Osteoblast (primary cell): ENCODE data around the gene OR52E2. TPM values are rescaled to one million over a fixed set of nuclear protein-coding genes. Genes with fewer than 3 reads are reported as not detected.
"Not testable (repeated sequence)": the region's sequence is repeated elsewhere in the genome, so short reads cannot be mapped to it uniquely, and the experiment has no call there.

Source experiments
- DNase-seq: peaks from one replicate; pipeline ENCODE4 v3.0.0; 2011; ENCODE audit warnings: low spot score, mixed read lengths; ENCODE audit not compliant: insufficient read length; ENCODE audit errors: missing footprints
- H2AFZ ChIP-seq: 2 replicates; pipeline ENCODE4 v1.6.0; 2011; ENCODE audit warnings: mild to moderate bottlenecking, low read length
- H3K27ac ChIP-seq: 2 replicates; pipeline ENCODE4 v1.5.1; 2011; ENCODE audit warnings: mild to moderate bottlenecking, low read depth, low read length, moderate library complexity
- H3K27me3 ChIP-seq: 2 replicates; pipeline ENCODE4 v1.6.0; 2012; ENCODE audit warnings: mild to moderate bottlenecking, control low read depth, inconsistent platforms, low read length, moderate library complexity; ENCODE audit not compliant: insufficient read depth
- H3K36me3 ChIP-seq: 2 replicates; pipeline ENCODE4 v1.5.1; 2011; ENCODE audit warnings: mild to moderate bottlenecking, low read length, control low read depth, moderate library complexity; ENCODE audit not compliant: insufficient read depth
- H3K4me1 ChIP-seq: 2 replicates; pipeline ENCODE4 v1.5.1; 2011; ENCODE audit warnings: mild to moderate bottlenecking, low read length, control low read depth, moderate library complexity; ENCODE audit not compliant: insufficient read depth
- H3K4me2 ChIP-seq: 2 replicates; pipeline ENCODE4 v1.6.0; 2011; ENCODE audit warnings: mild to moderate bottlenecking, low read length; ENCODE audit not compliant: insufficient read depth
- H3K4me3 ChIP-seq: fragments of 200-600 bp; sonication (generic); 3 replicates; pipeline ENCODE4 v1.5.1; 2012; ENCODE audit warnings: mild to moderate bottlenecking, low read length, inconsistent platforms; ENCODE audit not compliant: insufficient read depth
- H3K79me2 ChIP-seq: 2 replicates; pipeline ENCODE4 v1.6.0; 2012; ENCODE audit warnings: mild to moderate bottlenecking, low read length, control low read depth, inconsistent platforms; ENCODE audit not compliant: insufficient read depth
- H3K9me3 ChIP-seq: 2 replicates; pipeline ENCODE4 v1.5.1; 2011; ENCODE audit warnings: low read depth, low read length, control low read depth
- H4K20me1 ChIP-seq: 2 replicates; pipeline ENCODE4 v1.6.0; 2012; ENCODE audit warnings: mild to moderate bottlenecking, low read length, control low read depth; ENCODE audit not compliant: insufficient read depth
- total RNA-seq: library from RNA; depleted of rRNA; stranded (reverse); fragments of >200 nt; gene quantifications from 2 replicates; pipeline ENCODE4 v1.2.3, GENCODE V29; 2012
- TF ChIP-seq, protein P1 (sequence below): IDR thresholded peaks from 2 replicates; pipeline ENCODE4 v1.5.1; 2011; ENCODE audit warnings: mild to moderate bottlenecking, low read depth, low read length, moderate library complexity; ENCODE audit errors: extremely low read depth

Gene OR52E2
- total RNA-seq, 1 donor, result not detected

DNA sequence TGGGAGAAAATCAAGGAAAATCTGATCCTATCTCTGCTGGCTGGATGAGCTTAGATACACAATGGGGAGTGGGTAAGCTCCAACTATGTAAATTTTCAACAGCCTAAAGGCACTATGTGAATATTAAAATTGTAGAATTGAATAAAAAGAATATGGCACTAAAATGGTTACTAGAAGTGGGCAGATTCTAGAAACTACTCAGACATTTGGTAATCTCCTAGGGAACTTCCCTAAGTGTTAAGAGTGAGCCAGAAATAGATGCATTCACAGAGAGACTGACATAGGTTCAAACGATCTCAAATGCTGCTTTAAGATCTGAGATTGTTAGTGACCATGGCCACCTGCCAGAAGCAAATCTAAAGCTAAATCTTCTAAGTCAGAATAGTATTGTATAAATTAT lies 5.6 kb upstream of the OR52E2 start:
- TF ChIP-seq, protein P1, sequence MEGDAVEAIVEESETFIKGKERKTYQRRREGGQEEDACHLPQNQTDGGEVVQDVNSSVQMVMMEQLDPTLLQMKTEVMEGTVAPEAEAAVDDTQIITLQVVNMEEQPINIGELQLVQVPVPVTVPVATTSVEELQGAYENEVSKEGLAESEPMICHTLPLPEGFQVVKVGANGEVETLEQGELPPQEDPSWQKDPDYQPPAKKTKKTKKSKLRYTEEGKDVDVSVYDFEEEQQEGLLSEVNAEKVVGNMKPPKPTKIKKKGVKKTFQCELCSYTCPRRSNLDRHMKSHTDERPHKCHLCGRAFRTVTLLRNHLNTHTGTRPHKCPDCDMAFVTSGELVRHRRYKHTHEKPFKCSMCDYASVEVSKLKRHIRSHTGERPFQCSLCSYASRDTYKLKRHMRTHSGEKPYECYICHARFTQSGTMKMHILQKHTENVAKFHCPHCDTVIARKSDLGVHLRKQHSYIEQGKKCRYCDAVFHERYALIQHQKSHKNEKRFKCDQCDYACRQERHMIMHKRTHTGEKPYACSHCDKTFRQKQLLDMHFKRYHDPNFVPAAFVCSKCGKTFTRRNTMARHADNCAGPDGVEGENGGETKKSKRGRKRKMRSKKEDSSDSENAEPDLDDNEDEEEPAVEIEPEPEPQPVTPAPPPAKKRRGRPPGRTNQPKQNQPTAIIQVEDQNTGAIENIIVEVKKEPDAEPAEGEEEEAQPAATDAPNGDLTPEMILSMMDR, result no peak
- Histone ChIP-seq H3K4me3 (no peak overlapping the region), H3K79me2 (no peaks in the 10 kb centered on the region), H4K20me1 (no peaks in the 10 kb centered on the region), H3K4me1 (no peaks in the 10 kb centered on the region), H3K36me3 (no peaks in the 10 kb centered on the region), H3K9me3 (no peaks in the 10 kb centered on the region), H3K27ac (no peak overlapping the region), H2AFZ (no peak overlapping the region), H3K4me2 (no peak overlapping the region), H3K27me3 (no peaks in the 10 kb centered on the region)
- no peak for DNase-seq

DNA sequence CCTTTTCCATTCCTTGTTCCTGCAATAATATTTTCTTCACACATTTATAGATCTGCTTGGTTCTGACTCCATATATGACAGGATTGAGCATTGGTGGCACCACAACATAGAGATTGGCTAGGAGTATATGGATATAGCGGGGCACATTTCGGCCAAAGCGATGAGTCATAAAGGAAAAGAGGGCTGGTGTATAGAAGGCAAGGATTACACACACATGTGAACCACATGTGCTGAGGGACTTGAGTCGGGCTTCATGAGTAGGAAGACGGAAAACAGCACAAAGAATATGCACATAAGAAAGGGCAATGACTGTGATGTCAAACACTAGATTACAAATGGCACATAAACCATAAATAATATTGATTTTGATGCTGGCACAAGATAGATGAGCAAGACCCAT lies 748 bp downstream of the OR52E2 start:
- H3K4me2 ChIP-seq, H4K20me1 ChIP-seq, H3K4me3 ChIP-seq, H3K9me3 ChIP-seq, H3K27me3 ChIP-seq, H3K36me3 ChIP-seq, DNase-seq, H3K27ac ChIP-seq, H3K79me2 ChIP-seq, H2AFZ ChIP-seq, H3K4me1 ChIP-seq: not testable (repeated sequence)

DNA sequence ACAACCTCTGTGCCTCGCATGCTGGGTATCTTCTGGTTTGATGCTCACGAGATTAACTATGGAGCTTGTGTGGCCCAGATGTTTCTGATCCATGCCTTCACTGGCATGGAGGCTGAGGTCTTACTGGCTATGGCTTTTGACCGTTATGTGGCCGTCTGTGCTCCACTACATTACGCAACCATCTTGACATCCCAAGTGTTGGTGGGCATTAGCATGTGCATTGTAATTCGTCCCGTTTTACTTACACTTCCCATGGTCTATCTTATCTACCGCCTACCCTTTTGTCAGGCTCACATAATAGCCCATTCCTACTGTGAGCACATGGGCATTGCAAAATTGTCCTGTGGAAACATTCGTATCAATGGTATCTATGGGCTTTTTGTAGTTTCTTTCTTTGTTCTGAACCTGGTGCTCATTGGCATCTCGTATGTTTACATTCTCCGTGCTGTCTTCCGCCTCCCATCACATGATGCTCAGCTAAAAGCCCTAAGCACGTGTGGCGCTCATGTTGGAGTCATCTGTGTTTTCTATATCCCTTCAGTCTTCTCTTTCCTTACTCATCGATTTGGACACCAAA lies 12.6 kb downstream of the OR52E2 start:
- H3K4me3 ChIP-seq, result no peak overlapping the region
- no peaks in the 10 kb centered on the region for H3K4me1 ChIP-seq
- H3K4me2 ChIP-seq, result no peak overlapping the region
- no peaks in the 10 kb centered on the region for H3K36me3 ChIP-seq
- H3K9me3 ChIP-seq, result no peaks in the 10 kb centered on the region
- H2AFZ ChIP-seq, result no peak overlapping the region
- TF ChIP-seq, protein P1, result no peak
- H3K79me2 ChIP-seq, result no peaks in the 10 kb centered on the region
- DNase-seq, result no peak
- no peaks in the 10 kb centered on the region for H4K20me1 ChIP-seq
- no peak overlapping the region for H3K27ac ChIP-seq
- H3K27me3 ChIP-seq, result no peaks in the 10 kb centered on the region

DNA sequence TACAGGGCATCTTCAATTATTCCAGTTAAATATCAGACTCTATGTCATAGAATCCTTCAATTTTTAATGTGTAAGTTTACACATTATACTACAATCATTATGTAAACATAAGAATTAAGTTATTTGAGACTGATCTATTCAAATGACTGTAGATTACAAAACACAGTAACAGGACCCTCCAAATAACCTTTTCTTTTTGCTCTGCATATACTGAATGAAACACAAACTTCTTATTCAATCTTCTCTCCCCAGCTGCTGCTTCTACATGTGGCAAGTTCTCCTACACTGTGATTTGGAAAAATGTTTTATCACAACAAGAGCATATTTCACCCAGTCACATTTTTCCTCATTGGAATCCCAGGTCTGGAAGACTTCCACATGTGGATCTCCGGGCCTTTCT lies 13.2 kb downstream of the OR52E2 start, which contains the start of gene OR52J3:
TSS of gene OR52J3 (plus strand) at position 301 of the 400 bp plus-strand sequence. CDS start at position 301, 0 bp downstream.
- H3K9me3 ChIP-seq, result no peaks in the 10 kb centered on the region
- H3K4me2 ChIP-seq, result no peak within 1 kb of the TSS
- H3K36me3 ChIP-seq, result no peaks in the 10 kb centered on the region
- DNase-seq, result no peak
- no peak within 1 kb of the TSS for H2AFZ ChIP-seq
- H3K27me3 ChIP-seq, result no peaks in the 10 kb centered on the region
- TF ChIP-seq, protein P1, result no peak
- H4K20me1 ChIP-seq, result no peaks in the 10 kb centered on the region
- no peak within 1 kb of the TSS for H3K4me3 ChIP-seq
- H3K79me2 ChIP-seq, result no peaks in the 10 kb centered on the region
- H3K4me1 ChIP-seq, result no peaks in the 10 kb centered on the region
- no peak within 1 kb of the TSS for H3K27ac ChIP-seq
